ENCODE data around the gene ADAMTS10. TPM values are rescaled to one million over a fixed set of nuclear protein-coding genes. Genes with fewer than 3 reads are reported as not detected.

ADAMTS10 gene
- total and polyA plus RNA-seq, 2 of the 13 experiments (the other 11 are each of a cell fraction or from before 2014, with no cell fraction given), result 0.49 to 1.7 TPM

DNA sequence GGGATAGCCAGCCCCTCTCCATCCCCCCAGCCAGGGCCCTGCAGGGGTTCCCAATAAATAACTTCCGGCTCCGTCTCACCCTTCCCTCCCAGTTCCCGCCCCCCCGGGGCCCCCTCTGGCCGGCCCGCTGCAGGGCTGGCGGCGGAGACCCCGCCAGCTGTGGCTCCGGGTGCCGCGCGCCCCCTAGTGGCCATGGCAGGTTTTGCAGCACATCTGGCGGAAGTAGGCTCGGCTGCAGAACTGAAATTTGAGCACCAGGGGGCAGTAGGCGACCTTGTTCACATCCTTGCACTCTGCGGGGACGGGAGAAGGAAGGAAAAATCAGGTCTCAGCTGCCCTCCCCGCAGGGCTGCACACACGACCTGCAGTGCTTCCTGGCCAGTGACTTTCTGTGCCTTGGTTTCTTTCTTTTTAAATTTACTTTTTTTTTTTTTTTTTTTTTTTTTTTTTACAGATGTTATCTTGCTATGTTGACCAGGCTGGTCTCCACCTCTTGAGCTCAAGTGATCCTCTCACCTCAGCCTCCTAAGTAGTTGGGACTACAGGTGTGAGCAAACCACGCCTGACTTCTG is 29.7 kb downstream of the ADAMTS10 start (continued):
- TF ChIP-seq, protein P1, sequence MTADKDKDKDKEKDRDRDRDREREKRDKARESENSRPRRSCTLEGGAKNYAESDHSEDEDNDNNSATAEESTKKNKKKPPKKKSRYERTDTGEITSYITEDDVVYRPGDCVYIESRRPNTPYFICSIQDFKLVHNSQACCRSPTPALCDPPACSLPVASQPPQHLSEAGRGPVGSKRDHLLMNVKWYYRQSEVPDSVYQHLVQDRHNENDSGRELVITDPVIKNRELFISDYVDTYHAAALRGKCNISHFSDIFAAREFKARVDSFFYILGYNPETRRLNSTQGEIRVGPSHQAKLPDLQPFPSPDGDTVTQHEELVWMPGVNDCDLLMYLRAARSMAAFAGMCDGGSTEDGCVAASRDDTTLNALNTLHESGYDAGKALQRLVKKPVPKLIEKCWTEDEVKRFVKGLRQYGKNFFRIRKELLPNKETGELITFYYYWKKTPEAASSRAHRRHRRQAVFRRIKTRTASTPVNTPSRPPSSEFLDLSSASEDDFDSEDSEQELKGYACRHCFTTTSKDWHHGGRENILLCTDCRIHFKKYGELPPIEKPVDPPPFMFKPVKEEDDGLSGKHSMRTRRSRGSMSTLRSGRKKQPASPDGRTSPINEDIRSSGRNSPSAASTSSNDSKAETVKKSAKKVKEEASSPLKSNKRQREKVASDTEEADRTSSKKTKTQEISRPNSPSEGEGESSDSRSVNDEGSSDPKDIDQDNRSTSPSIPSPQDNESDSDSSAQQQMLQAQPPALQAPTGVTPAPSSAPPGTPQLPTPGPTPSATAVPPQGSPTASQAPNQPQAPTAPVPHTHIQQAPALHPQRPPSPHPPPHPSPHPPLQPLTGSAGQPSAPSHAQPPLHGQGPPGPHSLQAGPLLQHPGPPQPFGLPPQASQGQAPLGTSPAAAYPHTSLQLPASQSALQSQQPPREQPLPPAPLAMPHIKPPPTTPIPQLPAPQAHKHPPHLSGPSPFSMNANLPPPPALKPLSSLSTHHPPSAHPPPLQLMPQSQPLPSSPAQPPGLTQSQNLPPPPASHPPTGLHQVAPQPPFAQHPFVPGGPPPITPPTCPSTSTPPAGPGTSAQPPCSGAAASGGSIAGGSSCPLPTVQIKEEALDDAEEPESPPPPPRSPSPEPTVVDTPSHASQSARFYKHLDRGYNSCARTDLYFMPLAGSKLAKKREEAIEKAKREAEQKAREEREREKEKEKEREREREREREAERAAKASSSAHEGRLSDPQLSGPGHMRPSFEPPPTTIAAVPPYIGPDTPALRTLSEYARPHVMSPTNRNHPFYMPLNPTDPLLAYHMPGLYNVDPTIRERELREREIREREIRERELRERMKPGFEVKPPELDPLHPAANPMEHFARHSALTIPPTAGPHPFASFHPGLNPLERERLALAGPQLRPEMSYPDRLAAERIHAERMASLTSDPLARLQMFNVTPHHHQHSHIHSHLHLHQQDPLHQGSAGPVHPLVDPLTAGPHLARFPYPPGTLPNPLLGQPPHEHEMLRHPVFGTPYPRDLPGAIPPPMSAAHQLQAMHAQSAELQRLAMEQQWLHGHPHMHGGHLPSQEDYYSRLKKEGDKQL (CRISPR knock-in tag; IDR thresholded peaks at IDR 0.05; ENCODE audit: low read depth), result no peak
- TF ChIP-seq, protein P2, sequence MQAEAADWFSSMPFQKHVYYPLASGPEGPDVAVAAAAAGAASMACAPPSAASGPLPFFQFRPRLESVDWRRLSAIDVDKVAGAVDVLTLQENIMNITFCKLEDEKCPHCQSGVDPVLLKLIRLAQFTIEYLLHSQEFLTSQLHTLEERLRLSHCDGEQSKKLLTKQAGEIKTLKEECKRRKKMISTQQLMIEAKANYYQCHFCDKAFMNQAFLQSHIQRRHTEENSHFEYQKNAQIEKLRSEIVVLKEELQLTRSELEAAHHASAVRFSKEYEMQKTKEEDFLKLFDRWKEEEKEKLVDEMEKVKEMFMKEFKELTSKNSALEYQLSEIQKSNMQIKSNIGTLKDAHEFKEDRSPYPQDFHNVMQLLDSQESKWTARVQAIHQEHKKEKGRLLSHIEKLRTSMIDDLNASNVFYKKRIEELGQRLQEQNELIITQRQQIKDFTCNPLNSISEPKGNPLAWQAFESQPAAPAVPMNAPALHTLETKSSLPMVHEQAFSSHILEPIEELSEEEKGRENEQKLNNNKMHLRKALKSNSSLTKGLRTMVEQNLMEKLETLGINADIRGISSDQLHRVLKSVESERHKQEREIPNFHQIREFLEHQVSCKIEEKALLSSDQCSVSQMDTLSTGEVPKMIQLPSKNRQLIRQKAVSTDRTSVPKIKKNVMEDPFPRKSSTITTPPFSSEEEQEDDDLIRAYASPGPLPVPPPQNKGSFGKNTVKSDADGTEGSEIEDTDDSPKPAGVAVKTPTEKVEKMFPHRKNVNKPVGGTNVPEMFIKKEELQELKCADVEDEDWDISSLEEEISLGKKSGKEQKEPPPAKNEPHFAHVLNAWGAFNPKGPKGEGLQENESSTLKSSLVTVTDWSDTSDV (CRISPR knock-in tag; IDR thresholded peaks at IDR 0.05), result no peak
- TF ChIP-seq, protein P3, sequence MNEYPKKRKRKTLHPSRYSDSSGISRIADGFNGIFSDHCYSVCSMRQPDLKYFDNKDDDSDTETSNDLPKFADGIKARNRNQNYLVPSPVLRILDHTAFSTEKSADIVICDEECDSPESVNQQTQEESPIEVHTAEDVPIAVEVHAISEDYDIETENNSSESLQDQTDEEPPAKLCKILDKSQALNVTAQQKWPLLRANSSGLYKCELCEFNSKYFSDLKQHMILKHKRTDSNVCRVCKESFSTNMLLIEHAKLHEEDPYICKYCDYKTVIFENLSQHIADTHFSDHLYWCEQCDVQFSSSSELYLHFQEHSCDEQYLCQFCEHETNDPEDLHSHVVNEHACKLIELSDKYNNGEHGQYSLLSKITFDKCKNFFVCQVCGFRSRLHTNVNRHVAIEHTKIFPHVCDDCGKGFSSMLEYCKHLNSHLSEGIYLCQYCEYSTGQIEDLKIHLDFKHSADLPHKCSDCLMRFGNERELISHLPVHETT (CRISPR knock-in tag; conservative IDR thresholded peaks at IDR 0.05), result no peak
- TF ChIP-seq ATM (IDR thresholded peaks at IDR 0.05; ENCODE audit: borderline replicate concordance), result no peak
- no peak for TF ChIP-seq AGO1 (IDR thresholded peaks at IDR 0.05; ENCODE audit: low read depth, low read length, poor library complexity, severe bottlenecking)
- TF ChIP-seq, protein P4, sequence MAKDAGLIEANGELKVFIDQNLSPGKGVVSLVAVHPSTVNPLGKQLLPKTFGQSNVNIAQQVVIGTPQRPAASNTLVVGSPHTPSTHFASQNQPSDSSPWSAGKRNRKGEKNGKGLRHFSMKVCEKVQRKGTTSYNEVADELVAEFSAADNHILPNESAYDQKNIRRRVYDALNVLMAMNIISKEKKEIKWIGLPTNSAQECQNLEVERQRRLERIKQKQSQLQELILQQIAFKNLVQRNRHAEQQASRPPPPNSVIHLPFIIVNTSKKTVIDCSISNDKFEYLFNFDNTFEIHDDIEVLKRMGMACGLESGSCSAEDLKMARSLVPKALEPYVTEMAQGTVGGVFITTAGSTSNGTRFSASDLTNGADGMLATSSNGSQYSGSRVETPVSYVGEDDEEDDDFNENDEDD (CRISPR knock-in tag; IDR thresholded peaks at IDR 0.05; ENCODE audit: borderline replicate concordance), result no peak
- TF ChIP-seq SP4 (CRISPR knock-in tag; IDR thresholded peaks at IDR 0.05), result no peak
- TF ChIP-seq NFATC3 (CRISPR knock-in tag; IDR thresholded peaks at IDR 0.05), result no peak
- no peak for TF ChIP-seq SIN3A (IDR thresholded peaks at IDR 0.05; ENCODE audit: borderline replicate concordance, low read depth, low read length)
- TF ChIP-seq ZNF883 (CRISPR knock-in tag; IDR thresholded peaks at IDR 0.05; ENCODE audit: not compliant biosample characterization), result no peak
- peak; percentile 86 for TF ChIP-seq GABPB1 (CRISPR knock-in tag; IDR thresholded peaks at IDR 0.05)
- TF ChIP-seq MTF1 (CRISPR knock-in tag; IDR thresholded peaks at IDR 0.05), result no peak
- TF ChIP-seq KLF11 (CRISPR knock-in tag; IDR thresholded peaks at IDR 0.05), result no peak
- TF ChIP-seq ZNF557 (CRISPR knock-in tag; IDR thresholded peaks at IDR 0.05), result no peak
- no peak for TF ChIP-seq SP2 (CRISPR knock-in tag; IDR thresholded peaks at IDR 0.05)
- TF ChIP-seq ZNF260 (CRISPR knock-in tag; IDR thresholded peaks at IDR 0.05; ENCODE audit: borderline replicate concordance, low read depth), result no peak
- no peak for TF ChIP-seq ZNF558 (CRISPR knock-in tag; IDR thresholded peaks at IDR 0.05; ENCODE audit: borderline replicate concordance)
- TF ChIP-seq ONECUT2 (CRISPR knock-in tag; IDR thresholded peaks at IDR 0.05), result no peak
- 0 out of 2 replicates have a peak, but pooled peaks have one; percentile 15 for TF ChIP-seq TARDBP (CRISPR knock-in tag; IDR thresholded peaks at IDR 0.05)

Measured in HepG2 (cell line).